Measurements from ENCODE around the gene AIP.
"Not testable (repeated sequence)": the region's sequence is repeated elsewhere in the genome, so short reads cannot be mapped to it uniquely, and the experiment has no call there.

The AIP gene

DNA sequence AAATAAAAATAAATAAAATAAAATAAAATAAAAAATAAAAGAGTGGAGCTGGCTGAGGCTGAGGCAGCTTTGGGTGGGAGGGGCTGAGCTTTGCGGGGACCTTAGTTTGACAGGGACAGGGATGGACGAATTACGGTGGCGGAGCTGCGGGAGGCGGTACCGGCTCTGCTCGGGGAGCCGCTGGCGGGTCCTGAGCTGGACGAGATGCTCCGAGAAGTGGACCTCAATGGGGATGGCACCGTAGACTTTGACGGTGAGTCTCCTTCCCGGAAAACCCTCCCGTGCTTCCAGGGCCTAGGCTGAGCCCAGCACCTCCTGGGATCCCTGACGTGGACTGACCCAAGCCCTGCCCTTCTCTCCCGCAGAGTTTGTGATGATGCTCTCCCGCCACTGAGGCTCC is 24.6 kb upstream of the AIP start:
- no peaks in the 10 kb centered on the region for H3K9me3 Mint-ChIP-seq
- H3K27me3 Mint-ChIP-seq: no peaks in the 10 kb centered on the region
- peaks cover 4% of the 10 kb centered on the region for H3K4me1 Mint-ChIP-seq
- H3K36me3 Mint-ChIP-seq: no peaks in the 10 kb centered on the region
- no peak overlapping the region for H3K4me3 Mint-ChIP-seq
- no peak overlapping the region for H3K27ac Mint-ChIP-seq

- peak overlapping the region; percentile 30 for H3K27ac Mint-ChIP-seq
- peaks cover 27% of the 10 kb centered on the region for H3K4me1 Mint-ChIP-seq
- H3K36me3 Mint-ChIP-seq: no peaks in the 10 kb centered on the region
- H3K27me3 Mint-ChIP-seq: no peaks in the 10 kb centered on the region
- H3K9me3 Mint-ChIP-seq: no peaks in the 10 kb centered on the region
- H3K4me3 Mint-ChIP-seq: no peak overlapping the region
Measured at GRCh38 chr11:67463186-67463585, 19.6 kb upstream of the AIP start.

GRCh38 chr11:67463680-67464410 is 19.0 kb upstream of the AIP start:
- Mint-ChIP-seq H3K27ac (peak overlapping the region; percentile 83), H3K27me3 (no peaks in the 10 kb centered on the region), H3K9me3 (no peaks in the 10 kb centered on the region), H3K36me3 (no peaks in the 10 kb centered on the region), H3K4me3 (peak overlapping the region; percentile 84), H3K4me1 (peaks cover 31% of the 10 kb centered on the region)

DNA sequence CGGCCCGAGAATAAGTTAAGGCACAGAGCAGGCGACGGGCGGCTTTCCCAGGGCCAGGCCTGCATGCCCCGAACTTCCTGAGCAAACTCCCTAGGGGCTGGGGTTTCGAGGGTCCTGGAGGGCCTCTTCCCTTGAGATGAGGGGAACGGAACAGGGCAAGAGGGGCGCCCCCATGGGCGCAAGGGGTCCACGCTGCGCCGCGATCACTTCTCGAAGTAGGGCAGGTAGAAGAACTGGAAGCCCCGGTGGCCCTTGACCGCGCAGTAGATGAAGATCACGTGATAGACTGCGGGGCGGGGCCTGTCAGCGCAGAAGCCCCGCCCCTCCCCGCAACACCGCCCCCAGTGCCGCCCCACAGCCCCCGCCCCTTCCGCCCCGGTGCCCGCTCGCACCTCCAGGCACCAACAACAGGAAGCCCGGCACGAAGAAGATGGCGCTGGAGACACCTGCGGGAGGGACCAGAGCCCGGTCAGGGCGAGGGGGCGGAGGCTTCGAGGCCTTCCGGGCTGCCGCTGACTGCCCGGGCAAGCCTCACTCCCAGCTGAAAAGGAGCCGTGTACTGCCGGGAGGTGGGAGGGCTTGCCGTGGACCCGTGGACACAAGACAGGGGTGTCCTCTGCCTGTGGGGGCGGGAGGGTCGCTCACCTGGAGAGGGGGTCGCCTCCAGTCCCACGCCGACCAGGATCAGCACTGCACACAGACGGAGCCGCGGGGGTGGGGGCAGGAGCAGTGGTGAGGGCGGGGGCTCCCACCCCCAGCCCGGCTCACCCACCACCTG is 18.2 kb upstream of the AIP start:
- H3K36me3 Mint-ChIP-seq: no peaks in the 10 kb centered on the region
- no peaks in the 10 kb centered on the region for H3K9me3 Mint-ChIP-seq
- H3K27ac Mint-ChIP-seq: peak overlapping the region; percentile 90
- H3K4me1 Mint-ChIP-seq: peaks cover 31% of the 10 kb centered on the region
- H3K27me3 Mint-ChIP-seq: no peaks in the 10 kb centered on the region
- peak overlapping the region; percentile 84 for H3K4me3 Mint-ChIP-seq

DNA sequence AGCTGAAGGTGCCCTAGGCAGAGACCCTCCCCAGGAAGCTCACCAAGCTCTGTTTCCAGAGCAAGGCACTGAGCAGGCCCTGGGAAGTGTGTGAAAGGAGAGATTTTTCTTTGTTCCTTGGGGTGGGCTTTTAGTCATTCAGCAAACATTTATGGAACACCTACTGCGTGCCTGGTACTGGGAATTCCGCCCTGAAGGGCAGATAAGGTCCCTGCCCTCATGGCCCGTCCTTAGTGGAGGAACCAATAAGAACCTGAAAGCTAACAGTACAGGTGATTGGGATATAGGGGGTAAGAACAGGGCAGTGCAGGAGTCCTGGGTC is 17.7 kb upstream of the AIP start:
- H3K4me1 Mint-ChIP-seq: peaks cover 27% of the 10 kb centered on the region
- peak overlapping the region; percentile 84 for H3K4me3 Mint-ChIP-seq
- H3K27ac Mint-ChIP-seq: peak overlapping the region; percentile 90
- no peaks in the 10 kb centered on the region for H3K27me3 Mint-ChIP-seq
- H3K9me3 Mint-ChIP-seq: no peaks in the 10 kb centered on the region
- no peaks in the 10 kb centered on the region for H3K36me3 Mint-ChIP-seq

GRCh38 chr11:67465530-67465929 is 17.3 kb upstream of the AIP start:
- Mint-ChIP-seq H3K4me1 (peaks cover 27% of the 10 kb centered on the region), H3K4me3 (peak overlapping the region; percentile 84), H3K27ac (peak overlapping the region; percentile 90)
- H3K9me3 Mint-ChIP-seq, H3K27me3 Mint-ChIP-seq, H3K36me3 Mint-ChIP-seq: not testable (repeated sequence)

DNA sequence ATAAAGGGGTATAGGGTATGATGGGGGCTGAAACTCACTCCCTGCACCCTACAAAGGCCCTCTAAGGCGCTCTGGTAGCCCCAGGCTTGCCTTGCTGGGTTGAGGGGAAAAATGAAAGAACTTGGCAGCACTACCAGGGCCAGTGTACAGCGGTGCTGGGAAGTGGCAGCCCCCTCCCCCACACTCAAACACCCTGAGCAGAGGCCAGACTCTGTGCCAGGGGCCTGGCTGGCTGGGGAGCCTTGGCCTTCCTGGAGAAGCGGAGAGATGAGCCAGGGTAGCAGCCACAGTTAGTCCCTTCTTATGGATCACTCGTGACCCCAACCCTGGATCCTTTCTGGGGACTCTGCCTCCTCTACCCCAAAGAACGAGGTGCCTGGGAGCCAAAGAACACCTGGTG is 16.5 kb upstream of the AIP start:
- Mint-ChIP-seq H3K27ac (no peak overlapping the region), H3K27me3 (no peaks in the 10 kb centered on the region), H3K36me3 (no peaks in the 10 kb centered on the region), H3K9me3 (no peaks in the 10 kb centered on the region), H3K4me1 (peaks cover 28% of the 10 kb centered on the region), H3K4me3 (no peak overlapping the region)

DNA sequence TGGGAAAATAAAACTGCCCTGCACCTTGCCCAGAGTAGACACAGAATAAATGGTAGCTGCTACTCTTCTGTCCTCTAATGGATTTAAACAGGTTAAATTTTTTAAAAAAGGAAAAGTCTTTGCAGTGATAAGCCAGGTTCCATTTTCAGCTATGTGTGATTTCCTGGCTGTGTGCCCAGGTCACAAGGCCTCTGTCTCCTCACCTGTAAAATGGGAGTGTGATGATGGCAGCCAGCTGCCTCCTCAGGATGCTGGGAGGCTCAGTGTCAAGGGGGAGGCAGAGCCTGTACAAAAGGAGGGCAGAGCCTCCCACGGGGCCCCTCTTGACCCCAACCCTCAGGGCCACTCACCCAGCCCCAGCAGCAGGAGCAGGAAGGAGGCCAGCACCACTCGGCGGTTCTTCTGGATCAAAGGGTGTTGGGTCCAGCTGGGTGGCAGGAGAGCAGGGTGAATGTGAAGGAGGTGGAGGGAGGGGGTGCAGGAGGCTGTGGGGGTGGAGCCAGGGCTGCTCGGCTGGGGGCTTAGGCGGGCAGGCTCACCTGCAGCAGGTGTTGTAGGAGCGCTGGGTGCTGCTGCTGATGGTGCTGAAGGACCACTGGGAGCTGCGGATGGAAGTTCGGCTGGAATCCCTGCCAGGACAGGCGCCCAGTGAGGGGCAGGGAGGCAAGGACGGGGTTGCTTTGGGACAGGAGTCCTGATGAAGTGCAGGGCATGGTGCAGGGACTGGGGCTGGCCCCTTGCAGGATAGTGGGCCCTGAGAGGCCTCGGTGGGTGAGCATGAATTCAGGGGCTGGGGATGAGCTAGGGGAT is 15.7 kb upstream of the AIP start:
- no peaks in the 10 kb centered on the region for H3K36me3 Mint-ChIP-seq
- no peaks in the 10 kb centered on the region for H3K9me3 Mint-ChIP-seq
- H3K27me3 Mint-ChIP-seq: no peaks in the 10 kb centered on the region
- peak overlapping the region; percentile 74 for H3K27ac Mint-ChIP-seq
- peak overlapping the region; percentile 92 for H3K4me3 Mint-ChIP-seq
- H3K4me1 Mint-ChIP-seq: peaks cover 30% of the 10 kb centered on the region

DNA sequence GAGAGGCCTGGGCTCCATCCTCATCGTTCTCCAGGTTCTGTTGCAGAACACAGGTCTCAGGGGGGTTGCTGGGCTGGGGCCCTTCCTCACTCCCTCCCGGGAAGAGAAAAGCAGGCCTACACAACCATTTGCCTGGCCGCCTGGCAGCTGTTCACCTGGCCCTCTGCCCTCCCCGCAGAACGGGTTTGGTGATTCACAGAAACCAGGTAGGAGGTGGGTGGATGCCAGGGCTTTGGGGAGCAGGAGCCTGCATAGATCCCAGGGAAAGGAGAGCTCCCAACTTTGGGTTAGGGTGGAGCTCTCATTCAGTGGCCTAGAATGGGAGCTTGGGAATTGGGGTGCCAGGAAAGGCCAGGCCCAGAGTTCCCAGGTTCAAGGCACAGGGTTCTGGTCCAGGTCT is 14.8 kb upstream of the AIP start:
- Mint-ChIP-seq H3K4me3 (peak overlapping the region; percentile 92), H3K27ac (peak overlapping the region; percentile 92), H3K27me3 (no peaks in the 10 kb centered on the region), H3K9me3 (no peaks in the 10 kb centered on the region), H3K4me1 (peaks cover 30% of the 10 kb centered on the region), H3K36me3 (no peaks in the 10 kb centered on the region)

DNA sequence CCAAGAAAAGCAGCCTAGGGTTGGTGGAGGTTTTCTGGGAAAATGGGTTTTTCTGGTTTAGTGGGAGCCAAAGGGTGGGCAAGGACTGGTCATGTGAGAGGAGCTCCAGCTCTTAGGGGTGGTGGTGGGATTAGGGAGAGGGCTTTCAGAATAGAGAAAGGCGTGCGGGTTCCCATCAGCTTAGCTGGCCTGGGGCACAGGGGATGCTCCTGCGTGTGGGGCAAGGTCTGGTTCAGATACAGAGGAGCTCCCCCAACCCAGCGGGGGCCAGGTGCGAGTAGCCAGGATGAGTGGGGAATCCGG is 14.4 kb upstream of the AIP start:
- peaks cover 30% of the 10 kb centered on the region for H3K4me1 Mint-ChIP-seq
- H3K4me3 Mint-ChIP-seq: peak overlapping the region; percentile 92
- no peaks in the 10 kb centered on the region for H3K27me3 Mint-ChIP-seq
- no peaks in the 10 kb centered on the region for H3K9me3 Mint-ChIP-seq
- peak overlapping the region; percentile 92 for H3K27ac Mint-ChIP-seq
- no peaks in the 10 kb centered on the region for H3K36me3 Mint-ChIP-seq

DNA sequence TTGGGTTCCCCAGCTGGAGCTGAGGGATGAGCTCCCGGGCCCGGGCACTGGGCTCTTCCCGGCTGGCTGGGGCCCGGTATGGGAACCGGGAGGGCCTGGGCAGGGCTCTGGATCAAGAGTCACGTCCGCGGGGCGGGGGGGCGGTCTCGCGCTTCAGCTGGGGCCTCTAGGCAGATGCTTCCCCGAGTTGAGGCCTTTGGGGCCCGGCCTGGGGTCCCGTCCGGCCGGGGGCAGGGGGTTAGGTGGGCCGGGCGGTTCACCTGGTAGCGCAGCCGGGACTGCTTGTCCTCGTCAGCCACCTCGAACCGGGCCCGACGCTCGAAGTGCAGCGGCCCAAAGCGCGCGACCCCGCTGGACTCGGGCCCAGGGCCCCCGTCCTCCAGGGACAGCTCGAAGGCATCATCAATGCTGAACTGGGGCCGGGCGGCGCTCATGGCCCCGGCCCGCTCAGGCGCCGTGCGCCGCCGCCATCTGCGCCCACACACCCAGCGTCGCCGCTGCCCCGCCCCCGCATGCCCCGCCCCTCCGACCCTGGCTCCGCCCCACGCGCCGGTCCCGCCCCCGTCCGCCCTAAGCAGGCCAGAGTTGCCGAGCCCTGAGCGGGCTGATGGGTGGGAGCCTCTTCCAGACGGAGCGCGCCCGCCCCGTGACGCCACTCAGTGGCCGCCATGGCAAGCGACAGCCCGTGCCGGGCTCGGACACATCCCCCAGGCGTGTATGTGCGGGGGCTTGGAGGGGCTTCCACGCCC is 13.9 kb upstream of the AIP start, which contains the start of gene TMEM134:
Gene TMEM134, minus strand, starts transcription at position 493 of the 749 bp plus-strand sequence. Its CDS starts 59 bp downstream, at position 434.
- H3K27me3 Mint-ChIP-seq: no peaks in the 10 kb centered on the region
- peak within 1 kb of the TSS; percentile 92 for H3K4me3 Mint-ChIP-seq
- H3K36me3 Mint-ChIP-seq: no peaks in the 10 kb centered on the region
- H3K27ac Mint-ChIP-seq: peak within 1 kb of the TSS; percentile 92
- H3K4me1 Mint-ChIP-seq: peaks cover 30% of the 10 kb centered on the region
- H3K9me3 Mint-ChIP-seq: no peaks in the 10 kb centered on the region

DNA sequence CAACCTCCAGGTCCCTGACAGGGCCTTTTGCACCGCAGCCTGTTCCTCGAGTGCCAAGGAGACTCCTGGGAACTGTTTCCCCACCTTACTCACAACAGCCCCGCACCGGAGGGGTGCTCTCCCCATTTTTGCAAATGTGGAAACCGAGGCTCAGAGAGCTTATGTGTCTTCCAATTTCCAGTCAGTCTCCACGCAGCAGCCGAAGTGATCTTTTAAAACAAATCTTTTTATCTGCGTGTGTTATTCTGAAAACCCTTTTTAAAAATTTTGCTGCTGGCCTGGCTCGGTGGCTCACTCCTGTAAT is 13.4 kb upstream of the AIP start:
- Mint-ChIP-seq H3K27ac (no peak overlapping the region), H3K4me3 (peak overlapping the region; percentile 80), H3K9me3 (no peaks in the 10 kb centered on the region), H3K27me3 (no peaks in the 10 kb centered on the region), H3K4me1 (peaks cover 30% of the 10 kb centered on the region), H3K36me3 (no peaks in the 10 kb centered on the region)

- Mint-ChIP-seq H3K27ac (no peak overlapping the region), H3K9me3 (no peaks in the 10 kb centered on the region), H3K36me3 (no peaks in the 10 kb centered on the region), H3K4me3 (no peak overlapping the region), H3K27me3 (no peaks in the 10 kb centered on the region), H3K4me1 (peaks cover 25% of the 10 kb centered on the region)
Measured at GRCh38 chr11:67470337-67471002, 12.4 kb upstream of the AIP start.

- no peaks in the 10 kb centered on the region for H3K36me3 Mint-ChIP-seq
- H3K4me1 Mint-ChIP-seq: peaks cover 10% of the 10 kb centered on the region
- H3K9me3 Mint-ChIP-seq: no peaks in the 10 kb centered on the region
- no peak overlapping the region for H3K27ac Mint-ChIP-seq
- no peaks in the 10 kb centered on the region for H3K27me3 Mint-ChIP-seq
- no peak overlapping the region for H3K4me3 Mint-ChIP-seq
Measured at GRCh38 chr11:67472882-67473281, 9.9 kb upstream of the AIP start.

DNA sequence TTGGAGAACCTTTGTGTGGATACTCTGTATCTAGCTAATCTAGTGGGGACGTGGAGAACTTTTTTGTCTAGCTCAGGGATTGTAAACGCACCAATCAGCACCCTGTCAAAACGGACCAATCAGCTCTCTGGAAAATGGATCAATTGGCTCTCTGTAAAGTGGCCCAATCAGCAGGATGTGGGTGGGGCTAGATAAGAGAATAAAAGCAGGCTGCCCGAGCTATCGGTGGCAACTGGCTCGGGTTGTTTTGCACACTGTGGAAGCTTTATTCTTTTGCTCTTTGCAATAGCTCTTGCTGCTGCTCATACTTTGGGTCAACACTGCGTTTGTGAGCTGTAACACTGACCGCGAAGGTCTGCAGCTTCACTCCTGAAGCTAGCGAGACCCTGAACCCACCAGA is 6.1 kb upstream of the AIP start:
- H3K9me3 Mint-ChIP-seq, H3K36me3 Mint-ChIP-seq, H3K4me1 Mint-ChIP-seq, H3K27ac Mint-ChIP-seq, H3K4me3 Mint-ChIP-seq, H3K27me3 Mint-ChIP-seq: not testable (repeated sequence)

Measured in activated naive CD4-positive, alpha-beta T cell treated with anti-CD3 and anti-CD28 coated beads, Interleukin-2, amount 50 U/mL, for 24 hours (primary cell).